Measurements from ENCODE around the gene TEC. TPM values are rescaled to one million over a fixed set of nuclear protein-coding genes. Genes with fewer than 3 reads are reported as not detected.
"Not testable (repeated sequence)": the region's sequence is repeated elsewhere in the genome, so short reads cannot be mapped to it uniquely, and the experiment has no call there.

The TEC gene
- total RNA-seq, 1 donor from 2014 or later = 8.8 TPM

- intact Hi-C loops (cut with micrococcal nuclease) = no loop called here
- Mint-ChIP-seq H3K36me3 (ENCODE audit: low read depth) (peaks cover 44% of the 10 kb centered on the region), H3K4me3 (no peak overlapping the region), H3K4me1 (peaks cover 21% of the 10 kb centered on the region), H3K27ac (no peak overlapping the region), H3K27me3 (no peaks in the 10 kb centered on the region), H3K9me3 (no peaks in the 10 kb centered on the region)
- ChIA-PET CTCF (no interaction called here), POLR2A (no interaction called here)
- no peak for TF ChIP-seq CTCF (IDR thresholded peaks at IDR 0.05)
- ATAC-seq (ENCODE audit: low read depth) = no peak
- DNase-seq = no peak
Measured at GRCh38 chr4:48172651-48173050, 97.0 kb downstream of the TEC start.

GRCh38 chr4:48169636-48170035, 100.0 kb downstream of the TEC start:
- no peak for TF ChIP-seq CTCF (IDR thresholded peaks at IDR 0.05)
- POLR2A ChIA-PET = no interaction called here
- ATAC-seq (ENCODE audit: low read depth) = no peak
- no peak for DNase-seq
- Mint-ChIP-seq H3K4me3 (no peak overlapping the region), H3K4me1 (peaks cover 13% of the 10 kb centered on the region), H3K36me3 (ENCODE audit: low read depth) (peaks cover 57% of the 10 kb centered on the region), H3K27me3 (no peaks in the 10 kb centered on the region), H3K9me3 (no peaks in the 10 kb centered on the region), H3K27ac (no peak overlapping the region)
- CTCF ChIA-PET = no interaction called here
- intact Hi-C loops (cut with micrococcal nuclease) = no loop called here

- Mint-ChIP-seq H3K9me3 (no peaks in the 10 kb centered on the region), H3K4me3 (no peak overlapping the region), H3K4me1 (peaks cover 4% of the 10 kb centered on the region), H3K27ac (no peak overlapping the region), H3K36me3 (ENCODE audit: low read depth) (peaks cover 60% of the 10 kb centered on the region), H3K27me3 (no peaks in the 10 kb centered on the region)
- ATAC-seq (ENCODE audit: low read depth) = no peak
- DNase-seq = no peak
- TF ChIP-seq CTCF (IDR thresholded peaks at IDR 0.05) = no peak
- CTCF ChIA-PET = no interaction called here
- POLR2A ChIA-PET = no interaction called here
- intact Hi-C loops (cut with micrococcal nuclease) = no loop called here
Measured at GRCh38 chr4:48167538-48168263, 101.9 kb downstream of the TEC start.

GRCh38 chr4:48164561-48164960, 105.1 kb downstream of the TEC start:
- ATAC-seq (ENCODE audit: low read depth); H3K27me3 Mint-ChIP-seq; CTCF ChIA-PET; H3K4me1 Mint-ChIP-seq; H3K9me3 Mint-ChIP-seq; DNase-seq; intact Hi-C loops (cut with micrococcal nuclease); POLR2A ChIA-PET; H3K27ac Mint-ChIP-seq; H3K4me3 Mint-ChIP-seq: not testable (repeated sequence)
- peaks cover 62% of the 10 kb centered on the region for H3K36me3 Mint-ChIP-seq (ENCODE audit: low read depth)

- DNase-seq (no peak), ATAC-seq (ENCODE audit: low read depth) (no peak)
- no peak for TF ChIP-seq CTCF (IDR thresholded peaks at IDR 0.05)
- peaks cover 58% of the 10 kb centered on the region for H3K36me3 Mint-ChIP-seq (ENCODE audit: low read depth)
- ChIA-PET CTCF (no interaction called here), POLR2A (no interaction called here)
- no peaks in the 10 kb centered on the region for H3K9me3 Mint-ChIP-seq
- no peaks in the 10 kb centered on the region for H3K4me1 Mint-ChIP-seq
- intact Hi-C loops (cut with micrococcal nuclease) = no loop called here
- H3K4me3 Mint-ChIP-seq = no peak overlapping the region
- no peak overlapping the region for H3K27ac Mint-ChIP-seq
- no peaks in the 10 kb centered on the region for H3K27me3 Mint-ChIP-seq
Measured at GRCh38 chr4:48163746-48164145, 105.9 kb downstream of the TEC start.

- Mint-ChIP-seq H3K9me3 (peaks cover 2% of the 10 kb centered on the region), H3K4me3 (no peak overlapping the region), H3K27ac (no peak overlapping the region), H3K27me3 (no peaks in the 10 kb centered on the region), H3K4me1 (no peaks in the 10 kb centered on the region), H3K36me3 (ENCODE audit: low read depth) (peaks cover 55% of the 10 kb centered on the region)
- POLR2A ChIA-PET = no interaction called here
- DNase-seq (no peak), ATAC-seq (ENCODE audit: low read depth) (no peak)
- TF ChIP-seq CTCF (IDR thresholded peaks at IDR 0.05) = no peak
- CTCF ChIA-PET = no interaction called here
- intact Hi-C loops (cut with micrococcal nuclease) = no loop called here
Measured at GRCh38 chr4:48162162-48162561, 107.5 kb downstream of the TEC start.
